AG04449 (cell line): ENCODE results near the gene ZNF74.
"Not testable (repeated sequence)": the region's sequence is repeated elsewhere in the genome, so short reads cannot be mapped to it uniquely, and the experiment has no call there.

ENCODE experiments used
- CTCF ChIA-PET: fragments of 350-600 bp; formaldehyde crosslinking; extraction: SDS; loops from one replicate; lab custom pipeline; 2021; ENCODE audit warnings: antibody characterized with exemption; lab: Yijun Ruan, JAX
- POLR2A ChIA-PET: fragments of 400-600, 350-600 bp; formaldehyde crosslinking; extraction: SDS; loops from one replicate; lab custom pipeline; 2020; ENCODE audit warnings: antibody characterized with exemption, inconsistent platforms; lab: Yijun Ruan, JAX
- DNase-seq: peaks from one replicate; pipeline ENCODE4 v3.0.0-alpha.2; 2010; ENCODE audit warnings: low read depth, low spot score
- H3K4me3 ChIP-seq: 2 replicates; pipeline ENCODE4 v1.5.1; 2011; ENCODE audit warnings: low read depth, mild to moderate bottlenecking, control low read depth, low read length
- CTCF ChIP-seq: IDR thresholded peaks from one replicate; pipeline ENCODE4 v1.5.1; 2011; ENCODE audit warnings: mild to moderate bottlenecking, moderate library complexity, low read length, control low read depth, inconsistent platforms; ENCODE audit not compliant: insufficient read depth; ENCODE audit errors: missing control alignments

ZNF74 gene

GRCh38 chr22:20364335-20365260 is 29.4 kb upstream of the ZNF74 start:
- DNase-seq, POLR2A ChIA-PET, H3K4me3 ChIP-seq, CTCF ChIA-PET: not testable (repeated sequence)

GRCh38 chr22:20366841-20367240 is 27.1 kb upstream of the ZNF74 start:
- POLR2A ChIA-PET, H3K4me3 ChIP-seq, CTCF ChIA-PET, DNase-seq: not testable (repeated sequence)

- POLR2A ChIA-PET, H3K4me3 ChIP-seq, CTCF ChIA-PET, DNase-seq: not testable (repeated sequence)
These were observed 25.1 kb upstream of the ZNF74 start for GRCh38 chr22:20368875-20369274.

- POLR2A ChIA-PET, CTCF ChIA-PET, H3K4me3 ChIP-seq, DNase-seq: not testable (repeated sequence)
These were observed 22.3 kb upstream of the ZNF74 start for GRCh38 chr22:20371687-20372086.

- H3K4me3 ChIP-seq, DNase-seq, POLR2A ChIA-PET, CTCF ChIA-PET: not testable (repeated sequence)
These were observed 21.5 kb upstream of the ZNF74 start for GRCh38 chr22:20372406-20372854.

GRCh38 chr22:20373195-20373706 is 20.7 kb upstream of the ZNF74 start:
- POLR2A ChIA-PET, CTCF ChIA-PET, H3K4me3 ChIP-seq, DNase-seq: not testable (repeated sequence)

GRCh38 chr22:20374130-20374529 is 19.8 kb upstream of the ZNF74 start:
- POLR2A ChIA-PET, CTCF ChIA-PET, H3K4me3 ChIP-seq, DNase-seq: not testable (repeated sequence)

GRCh38 chr22:20376281-20376680 is 17.7 kb upstream of the ZNF74 start:
- H3K4me3 ChIP-seq, POLR2A ChIA-PET, DNase-seq: not testable (repeated sequence)
- CTCF ChIA-PET = interaction anchor here (1.1 kb wide), 1 partner anchor 73 kb away, joined by 3 read pairs; no protein-coding TSS in a partner anchor

- POLR2A ChIA-PET, H3K4me3 ChIP-seq, DNase-seq: not testable (repeated sequence)
- CTCF ChIA-PET = interaction anchor here (1.1 kb wide), 1 partner anchor 72 kb away, joined by 3 read pairs; no protein-coding TSS in a partner anchor
These were observed 17.0 kb upstream of the ZNF74 start for GRCh38 chr22:20376983-20377382.

- no peak for TF ChIP-seq CTCF
- CTCF ChIA-PET = interaction anchor here (1.1 kb wide), 1 partner anchor 16 kb away, joined by 3 read pairs; the partner anchor contains the start of gene ZNF74
- POLR2A ChIA-PET = no interaction called here
- no peak overlapping the region for H3K4me3 ChIP-seq
- no peak for DNase-seq
These were observed 15.8 kb upstream of the ZNF74 start for GRCh38 chr22:20378110-20378509.

- POLR2A ChIA-PET, H3K4me3 ChIP-seq, DNase-seq: not testable (repeated sequence)
- CTCF ChIA-PET = interaction anchor here (1.1 kb wide), 1 partner anchor 15 kb away, joined by 3 read pairs; the partner anchor contains the start of gene ZNF74
These were observed 15.3 kb upstream of the ZNF74 start for GRCh38 chr22:20378684-20379083.
